Karpas-422 (cell line): ENCODE data around the gene ZNF726. TPM values are rescaled to one million over a fixed set of nuclear protein-coding genes. Genes with fewer than 3 reads are reported as not detected.
"Not testable (repeated sequence)": the region's sequence is repeated elsewhere in the genome, so short reads cannot be mapped to it uniquely, and the experiment has no call there.

Experiments used
- DNase-seq: peaks from one replicate; pipeline ENCODE4 v3.0.0-alpha.2; 2015
- H2AFZ ChIP-seq: fragments of 200-600 bp; sonication (generic); 2 replicates; pipeline ENCODE4 v1.6.1; 2014; ENCODE audit warnings: antibody characterized with exemption, low read length, mixed read lengths
- H3K27ac ChIP-seq: fragments of 200-600 bp; sonication (generic); 2 replicates; pipeline ENCODE4 v1.5.1; 2014; ENCODE audit warnings: mild to moderate bottlenecking, low read length, moderate library complexity
- H3K27me3 ChIP-seq: fragments of 200-600 bp; sonication (generic); 2 replicates; pipeline ENCODE4 v1.6.1; 2014; ENCODE audit warnings: low read length, mixed read lengths
- H3K36me3 ChIP-seq: fragments of 200-600 bp; sonication (generic); 2 replicates; pipeline ENCODE4 v1.6.1; 2014; ENCODE audit warnings: low read length, mixed read lengths; ENCODE audit not compliant: insufficient read depth
- H3K4me1 ChIP-seq: fragments of 200-600 bp; sonication (generic); 2 replicates; pipeline ENCODE4 v1.6.1; 2014; ENCODE audit warnings: mild to moderate bottlenecking, low read length, mixed read lengths
- H3K4me2 ChIP-seq: fragments of 200-600 bp; sonication (generic); 2 replicates; pipeline ENCODE4 v1.6.1; 2014; ENCODE audit warnings: low read length, low read depth, mild to moderate bottlenecking; ENCODE audit not compliant: poor library complexity, severe bottlenecking
- H3K4me3 ChIP-seq: fragments of 200-600 bp; sonication (generic); 2 replicates; pipeline ENCODE4 v1.5.1; 2014; ENCODE audit warnings: mild to moderate bottlenecking, antibody characterized with exemption, low read length, mixed read lengths
- H3K79me2 ChIP-seq: fragments of 200-600 bp; sonication (generic); 2 replicates; pipeline ENCODE4 v1.6.1; 2014; ENCODE audit warnings: mild to moderate bottlenecking, low read length, mixed read lengths
- H3K9ac ChIP-seq: fragments of 200-600 bp; sonication (generic); 2 replicates; pipeline ENCODE4 v1.6.0; 2014; ENCODE audit warnings: low read length
- H3K9me2 ChIP-seq: fragments of 200-600 bp; sonication (generic), shearing (Covaris generic); replicated peaks from 2 replicates; pipeline ENCODE4 v1.6.0; 2014; ENCODE audit warnings: mild to moderate bottlenecking, low read length, moderate library complexity; ENCODE audit not compliant: insufficient read depth
- H3K9me3 ChIP-seq: fragments of 300-700, 200-600 bp; sonication (generic); 2 replicates; pipeline ENCODE4 v1.6.1; 2014; ENCODE audit warnings: low read length, mixed read lengths
- H4K20me1 ChIP-seq: fragments of 200-600 bp; sonication (generic); 2 replicates; pipeline ENCODE4 v1.6.1; 2014; ENCODE audit warnings: mild to moderate bottlenecking, antibody characterized with exemption, low read length, low read depth; ENCODE audit not compliant: insufficient read depth
- total RNA-seq: library from RNA; depleted of rRNA; stranded (reverse); fragments of >200 nt; shearing (Covaris generic); gene quantifications from 2 replicates; pipeline ENCODE4 v1.2.3, GENCODE V29; 2014; ENCODE audit warnings: low replicate concordance; rRNA removed

ZNF726 gene
- 6.0 and 19.3 TPM in 2 replicates for total RNA-seq

DNA sequence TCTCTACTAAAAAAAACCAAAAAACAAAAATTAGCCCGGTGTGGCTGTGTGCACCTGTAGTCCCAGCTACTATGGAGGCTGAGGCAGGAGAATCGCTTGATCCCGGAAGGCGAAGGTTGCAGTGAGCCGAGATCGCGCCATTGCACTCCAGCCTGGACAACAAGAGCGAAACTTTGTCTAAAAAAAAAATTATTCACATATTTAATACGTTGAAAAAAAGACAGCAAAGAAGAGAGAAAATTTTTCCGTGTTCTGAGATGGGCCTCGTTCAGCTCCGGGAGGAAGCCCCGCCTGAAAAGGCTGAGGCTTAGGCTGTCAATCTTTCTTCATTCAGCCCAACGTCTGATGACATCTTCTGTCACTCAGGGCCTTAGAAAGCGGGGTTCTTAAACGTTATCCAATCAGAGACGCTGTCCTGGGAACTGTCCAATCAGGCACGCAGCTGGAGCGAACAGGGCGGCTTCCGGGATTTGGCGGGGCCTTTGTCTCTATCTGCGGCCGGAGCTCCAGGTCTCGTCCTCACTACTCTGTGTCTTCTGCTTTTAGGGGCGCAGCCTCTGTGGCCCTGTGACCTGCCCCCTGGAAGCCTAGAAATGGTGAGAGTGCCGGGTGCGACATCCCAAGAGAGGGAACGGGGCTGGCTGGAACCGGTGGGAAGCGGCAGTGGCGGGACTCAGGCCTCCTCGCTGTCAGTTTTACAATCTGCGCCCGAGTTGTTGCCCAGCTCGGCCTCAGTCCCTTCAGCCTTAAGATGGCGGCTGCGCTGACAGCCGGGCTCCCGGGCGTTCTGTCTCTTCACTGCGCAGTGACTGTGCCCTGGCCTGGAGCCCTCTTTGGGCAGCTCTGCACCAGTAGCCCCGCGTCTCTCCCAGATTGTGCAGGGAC, at the start of gene ZNF726:
TSS of gene ZNF726 (plus strand) at position 485 of the 885 bp plus-strand sequence. CDS start at position 594, 109 bp downstream.
- no peaks in the 10 kb centered on the region for H4K20me1 ChIP-seq
- peaks cover 26% of the 10 kb centered on the region for H3K79me2 ChIP-seq
- H3K27me3 ChIP-seq: no peaks in the 10 kb centered on the region
- H3K9me2 ChIP-seq: no peaks in the 10 kb centered on the region
- H2AFZ ChIP-seq: no peak within 1 kb of the TSS
- peaks cover 23% of the 10 kb centered on the region for H3K36me3 ChIP-seq
- peak; percentile 95 for DNase-seq
- H3K9me3 ChIP-seq: peaks cover 11% of the 10 kb centered on the region; the same call in 1 of the 2 replicates
- peak within 1 kb of the TSS; percentile 79 for H3K9ac ChIP-seq
- H3K4me2 ChIP-seq: peak within 1 kb of the TSS; percentile 70
- peak within 1 kb of the TSS; percentile 70 for H3K4me3 ChIP-seq
- no peak within 1 kb of the TSS; the same call in 1 of the 2 replicates for H3K27ac ChIP-seq
- H3K4me1 ChIP-seq: no peaks in the 10 kb centered on the region; the same call in 1 of the 2 replicates

GRCh38 chr19:23867895-23868294, 46.8 kb upstream of the ZNF726 start:
- no peak overlapping the region for H3K9ac ChIP-seq
- H2AFZ ChIP-seq: no peak overlapping the region
- DNase-seq: no peak
- H3K4me1 ChIP-seq: no peaks in the 10 kb centered on the region
- no peaks in the 10 kb centered on the region; the same call in 1 of the 2 replicates for H3K36me3 ChIP-seq
- H3K4me2 ChIP-seq: no peak overlapping the region
- no peak overlapping the region for H3K4me3 ChIP-seq
- no peaks in the 10 kb centered on the region for H3K79me2 ChIP-seq
- no peaks in the 10 kb centered on the region for H3K9me2 ChIP-seq
- H4K20me1 ChIP-seq: no peaks in the 10 kb centered on the region
- H3K9me3 ChIP-seq: no peaks in the 10 kb centered on the region
- H3K27ac ChIP-seq: no peak overlapping the region
- no peaks in the 10 kb centered on the region for H3K27me3 ChIP-seq

- no peak for DNase-seq
- Histone ChIP-seq H3K4me2 (no peak overlapping the region), H3K27ac (no peak overlapping the region), H3K9ac (no peak overlapping the region), H3K9me3 (no peaks in the 10 kb centered on the region), H3K36me3 (no peaks in the 10 kb centered on the region; the same call in 1 of the 2 replicates), H3K79me2 (no peaks in the 10 kb centered on the region), H3K4me3 (no peak overlapping the region), H4K20me1 (no peaks in the 10 kb centered on the region), H3K27me3 (no peaks in the 10 kb centered on the region), H2AFZ (no peak overlapping the region), H3K9me2 (no peaks in the 10 kb centered on the region), H3K4me1 (no peaks in the 10 kb centered on the region)
These were observed 46.1 kb upstream of the ZNF726 start for GRCh38 chr19:23868630-23869029.

GRCh38 chr19:23872282-23872919, 42.3 kb upstream of the ZNF726 start:
- no peak overlapping the region for H3K4me3 ChIP-seq
- 0 out of 2 replicates have a peak, but pooled peaks cover 2% of the 10 kb centered on the region for H3K9me3 ChIP-seq
- H3K9me2 ChIP-seq: no peaks in the 10 kb centered on the region
- no peak overlapping the region for H3K9ac ChIP-seq
- H3K27me3 ChIP-seq: no peaks in the 10 kb centered on the region
- H3K27ac ChIP-seq: no peak overlapping the region
- H3K4me2 ChIP-seq: no peak overlapping the region
- DNase-seq: no peak
- H3K36me3 ChIP-seq: no peaks in the 10 kb centered on the region; the same call in 1 of the 2 replicates
- H3K4me1 ChIP-seq: no peaks in the 10 kb centered on the region
- H4K20me1 ChIP-seq: no peaks in the 10 kb centered on the region
- no peaks in the 10 kb centered on the region for H3K79me2 ChIP-seq
- H2AFZ ChIP-seq: no peak overlapping the region

DNA sequence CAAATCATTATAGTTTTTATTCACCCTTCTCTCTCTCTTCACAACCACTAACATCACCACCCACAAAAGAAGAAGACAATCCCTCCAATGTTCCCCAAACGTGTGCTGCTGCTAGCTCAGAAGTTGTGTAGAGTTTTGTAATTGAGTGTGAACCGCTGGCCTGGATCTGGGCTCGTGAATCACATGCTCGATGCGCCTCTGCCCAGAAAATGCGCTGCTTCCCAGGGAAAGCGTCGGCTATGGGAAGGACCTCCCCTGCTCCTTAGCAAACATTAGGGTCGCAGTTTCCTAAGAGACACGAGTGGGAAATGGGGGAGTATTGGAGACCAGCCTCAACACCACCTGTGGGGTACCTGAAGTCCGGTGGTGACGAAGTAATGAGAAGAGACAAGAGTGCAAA, 38.4 kb upstream of the ZNF726 start:
- H2AFZ ChIP-seq: no peak overlapping the region
- no peak for DNase-seq
- H3K27ac ChIP-seq: no peak overlapping the region
- no peaks in the 10 kb centered on the region for H3K9me2 ChIP-seq
- no peaks in the 10 kb centered on the region for H3K4me1 ChIP-seq
- H3K27me3 ChIP-seq: no peaks in the 10 kb centered on the region
- no peaks in the 10 kb centered on the region for H4K20me1 ChIP-seq
- no peaks in the 10 kb centered on the region for H3K79me2 ChIP-seq
- H3K9me3 ChIP-seq: 0 out of 2 replicates have a peak, but pooled peaks cover 3% of the 10 kb centered on the region
- H3K4me2 ChIP-seq: no peak overlapping the region
- H3K9ac ChIP-seq: no peak overlapping the region
- no peaks in the 10 kb centered on the region for H3K36me3 ChIP-seq
- H3K4me3 ChIP-seq: no peak overlapping the region

DNA sequence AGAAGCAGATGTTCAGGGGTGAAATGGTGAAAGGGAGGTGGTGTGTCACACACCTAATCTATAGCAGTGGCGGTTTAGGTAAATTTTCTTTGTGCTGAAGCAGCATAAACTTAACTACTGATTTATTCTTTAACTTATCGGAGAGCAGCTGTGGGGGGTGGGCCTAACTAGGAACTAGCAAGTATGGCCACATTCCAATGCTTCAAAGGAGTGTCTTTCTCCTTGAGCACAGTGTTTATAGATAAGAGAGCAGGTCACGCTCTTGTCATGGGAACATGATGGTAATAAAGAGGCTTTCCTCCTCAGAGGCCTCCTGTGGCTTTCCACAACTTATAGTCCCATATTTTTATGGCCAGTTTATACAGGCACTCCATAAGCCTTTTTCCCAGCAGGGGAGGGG, 37.9 kb upstream of the ZNF726 start:
- not testable (repeated sequence) for H3K79me2 ChIP-seq, H3K4me3 ChIP-seq, H3K9me3 ChIP-seq, H4K20me1 ChIP-seq, H3K4me2 ChIP-seq, H3K36me3 ChIP-seq, H2AFZ ChIP-seq, H3K4me1 ChIP-seq, DNase-seq, H3K9me2 ChIP-seq, H3K27me3 ChIP-seq, H3K9ac ChIP-seq, H3K27ac ChIP-seq

DNA sequence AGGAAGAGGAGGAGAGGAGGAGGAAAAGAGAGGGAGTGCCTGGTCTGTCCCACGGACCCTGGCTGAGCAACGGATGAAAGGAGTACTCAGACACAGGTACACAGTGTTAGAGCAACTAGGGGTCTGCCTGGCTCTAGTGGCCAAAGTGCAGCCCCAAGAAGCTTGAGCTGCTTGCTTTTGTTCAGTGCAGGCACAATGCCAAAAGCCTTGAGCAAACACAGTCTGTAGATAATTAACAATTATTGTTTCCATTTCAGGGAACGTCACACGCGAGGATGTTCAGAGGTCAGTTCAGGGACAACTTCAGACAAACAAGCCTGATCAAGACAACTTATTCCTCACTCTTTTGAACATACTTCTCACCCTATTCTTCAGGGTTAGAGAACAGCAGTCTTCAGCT, 32.2 kb upstream of the ZNF726 start:
- no peaks in the 10 kb centered on the region for H3K4me1 ChIP-seq
- H4K20me1 ChIP-seq: no peaks in the 10 kb centered on the region
- H3K9me2 ChIP-seq: no peaks in the 10 kb centered on the region
- 0 out of 2 replicates have a peak, but pooled peaks cover under 1% of the 10 kb centered on the region for H3K9me3 ChIP-seq
- no peaks in the 10 kb centered on the region for H3K27me3 ChIP-seq
- H3K4me2 ChIP-seq: no peak overlapping the region
- no peak overlapping the region for H3K27ac ChIP-seq
- no peak overlapping the region for H3K4me3 ChIP-seq
- no peaks in the 10 kb centered on the region for H3K36me3 ChIP-seq
- no peak overlapping the region for H3K9ac ChIP-seq
- no peak for DNase-seq
- no peak overlapping the region for H2AFZ ChIP-seq
- no peaks in the 10 kb centered on the region for H3K79me2 ChIP-seq

GRCh38 chr19:23884363-23884762, 30.3 kb upstream of the ZNF726 start:
- Histone ChIP-seq H4K20me1 (no peaks in the 10 kb centered on the region), H3K36me3 (no peaks in the 10 kb centered on the region), H3K9me2 (no peaks in the 10 kb centered on the region), H3K9me3 (no peaks in the 10 kb centered on the region), H3K9ac (no peak overlapping the region), H3K79me2 (no peaks in the 10 kb centered on the region), H3K27ac (no peak overlapping the region), H3K27me3 (no peaks in the 10 kb centered on the region), H2AFZ (no peak overlapping the region), H3K4me2 (no peak overlapping the region), H3K4me3 (no peak overlapping the region), H3K4me1 (no peaks in the 10 kb centered on the region)
- DNase-seq: no peak
